DOHH2 (cell line): ENCODE data around the gene ZMIZ1.

ENCODE experiments used
- H3F3A ChIP-seq: fragments of 200-600 bp; sonication (generic), shearing (Covaris generic); 2 replicates; pipeline ENCODE4 v1.6.0; 2016; ENCODE audit warnings: antibody characterized with exemption, mild to moderate bottlenecking; ENCODE audit not compliant: control insufficient read depth, insufficient read depth
- H3K27ac ChIP-seq: fragments of 200-600 bp; sonication (generic); 2 replicates; pipeline ENCODE4 v1.5.1; 2014; ENCODE audit warnings: low read depth, mild to moderate bottlenecking, low read length, moderate library complexity
- H3K27me3 ChIP-seq: fragments of 200-600 bp; sonication (generic); 2 replicates; pipeline ENCODE4 v1.6.1; 2014; ENCODE audit warnings: mild to moderate bottlenecking, low read length, mixed read lengths; ENCODE audit not compliant: control insufficient read depth
- H3K36me3 ChIP-seq: fragments of 200-600 bp; sonication (generic); 2 replicates; pipeline ENCODE4 v1.6.1; 2014; ENCODE audit warnings: mild to moderate bottlenecking, low read length, moderate library complexity, mixed read lengths; ENCODE audit not compliant: control insufficient read depth
- H3K4me1 ChIP-seq: fragments of 200-600 bp; sonication (generic); 2 replicates; pipeline ENCODE4 v1.6.1; 2014; ENCODE audit warnings: mild to moderate bottlenecking, low read length, mixed read lengths; ENCODE audit not compliant: control insufficient read depth
- H3K4me2 ChIP-seq: fragments of 200-600 bp; sonication (generic); 2 replicates; pipeline ENCODE4 v1.6.0; 2014; ENCODE audit warnings: mild to moderate bottlenecking, low read length, moderate library complexity
- H3K4me3 ChIP-seq: fragments of 200-600 bp; sonication (generic); 2 replicates; pipeline ENCODE4 v1.5.1; 2014; ENCODE audit warnings: mild to moderate bottlenecking, low read length, mixed read lengths
- H3K79me2 ChIP-seq: fragments of 200-600 bp; sonication (generic); 2 replicates; pipeline ENCODE4 v1.6.1; 2014; ENCODE audit warnings: mild to moderate bottlenecking, low read length, mixed read lengths; ENCODE audit not compliant: control insufficient read depth
- H3K9me2 ChIP-seq: fragments of 200-600 bp; sonication (generic); replicated peaks from 2 replicates; pipeline ENCODE4 v1.6.1; 2014; ENCODE audit warnings: mild to moderate bottlenecking, low read length, mixed read lengths; ENCODE audit not compliant: control insufficient read depth
- H3K9me3 ChIP-seq: fragments of 200-600 bp; sonication (generic); 2 replicates; pipeline ENCODE4 v1.6.1; 2014; ENCODE audit warnings: antibody characterized with exemption, low read length, mixed read lengths; ENCODE audit not compliant: control insufficient read depth, insufficient read depth
- H4K20me1 ChIP-seq: fragments of 200-600 bp; sonication (generic); 2 replicates; pipeline ENCODE4 v1.6.0; 2014; ENCODE audit warnings: low read depth, mild to moderate bottlenecking, antibody characterized with exemption, low read length, moderate library complexity; ENCODE audit not compliant: control insufficient read depth, insufficient read depth
- EZH2phosphoT487 ChIP-seq: fragments of 200-600 bp; sonication (generic); IDR thresholded peaks from 2 replicates; pipeline ENCODE4 v1.6.1; 2017; ENCODE audit warnings: borderline replicate concordance, mild to moderate bottlenecking, antibody characterized with exemption, low read length, moderate library complexity, mixed read lengths
- TF ChIP-seq, protein P1 (sequence below): fragments of 200-600 bp; sonication (generic); IDR thresholded peaks from one replicate; pipeline ENCODE4 v1.5.1; 2014; ENCODE audit warnings: antibody characterized with exemption, mild to moderate bottlenecking, low read depth, low read length; ENCODE audit not compliant: poor library complexity, severe bottlenecking

The ZMIZ1 gene

DNA sequence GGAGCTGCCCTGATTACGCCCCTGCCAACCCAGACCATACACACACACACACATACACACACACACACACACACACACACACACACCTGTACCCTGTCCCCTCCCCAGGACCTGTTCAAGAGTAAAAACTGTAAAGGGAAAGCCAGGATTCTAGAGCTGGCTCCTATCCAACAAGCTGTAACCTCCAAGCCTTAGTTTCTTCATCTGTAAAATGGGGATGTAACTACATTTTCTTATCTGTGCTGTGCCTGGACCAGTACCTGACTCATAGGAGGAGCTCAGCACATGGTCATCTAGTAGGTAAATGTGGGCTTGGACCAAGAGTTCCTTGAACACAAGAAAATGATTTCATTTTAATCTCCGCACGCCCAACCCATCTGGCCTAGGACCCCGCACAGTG is 128.8 kb downstream of the ZMIZ1 start:
- TF ChIP-seq, protein P1, sequence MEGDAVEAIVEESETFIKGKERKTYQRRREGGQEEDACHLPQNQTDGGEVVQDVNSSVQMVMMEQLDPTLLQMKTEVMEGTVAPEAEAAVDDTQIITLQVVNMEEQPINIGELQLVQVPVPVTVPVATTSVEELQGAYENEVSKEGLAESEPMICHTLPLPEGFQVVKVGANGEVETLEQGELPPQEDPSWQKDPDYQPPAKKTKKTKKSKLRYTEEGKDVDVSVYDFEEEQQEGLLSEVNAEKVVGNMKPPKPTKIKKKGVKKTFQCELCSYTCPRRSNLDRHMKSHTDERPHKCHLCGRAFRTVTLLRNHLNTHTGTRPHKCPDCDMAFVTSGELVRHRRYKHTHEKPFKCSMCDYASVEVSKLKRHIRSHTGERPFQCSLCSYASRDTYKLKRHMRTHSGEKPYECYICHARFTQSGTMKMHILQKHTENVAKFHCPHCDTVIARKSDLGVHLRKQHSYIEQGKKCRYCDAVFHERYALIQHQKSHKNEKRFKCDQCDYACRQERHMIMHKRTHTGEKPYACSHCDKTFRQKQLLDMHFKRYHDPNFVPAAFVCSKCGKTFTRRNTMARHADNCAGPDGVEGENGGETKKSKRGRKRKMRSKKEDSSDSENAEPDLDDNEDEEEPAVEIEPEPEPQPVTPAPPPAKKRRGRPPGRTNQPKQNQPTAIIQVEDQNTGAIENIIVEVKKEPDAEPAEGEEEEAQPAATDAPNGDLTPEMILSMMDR: no peak
- no peak for TF ChIP-seq EZH2phosphoT487
- H3K27me3 ChIP-seq: peaks cover 24% of the 10 kb centered on the region
- H3K9me2 ChIP-seq: no peaks in the 10 kb centered on the region
- H3K4me2 ChIP-seq: no peak overlapping the region
- peaks cover 11% of the 10 kb centered on the region for H3K4me1 ChIP-seq
- no peaks in the 10 kb centered on the region for H3K36me3 ChIP-seq
- H3K27ac ChIP-seq: no peak overlapping the region
- no peak overlapping the region for H3K4me3 ChIP-seq
- H4K20me1 ChIP-seq: no peaks in the 10 kb centered on the region
- H3K9me3 ChIP-seq: no peaks in the 10 kb centered on the region
- H3K79me2 ChIP-seq: no peaks in the 10 kb centered on the region
- no peaks in the 10 kb centered on the region for H3F3A ChIP-seq

DNA sequence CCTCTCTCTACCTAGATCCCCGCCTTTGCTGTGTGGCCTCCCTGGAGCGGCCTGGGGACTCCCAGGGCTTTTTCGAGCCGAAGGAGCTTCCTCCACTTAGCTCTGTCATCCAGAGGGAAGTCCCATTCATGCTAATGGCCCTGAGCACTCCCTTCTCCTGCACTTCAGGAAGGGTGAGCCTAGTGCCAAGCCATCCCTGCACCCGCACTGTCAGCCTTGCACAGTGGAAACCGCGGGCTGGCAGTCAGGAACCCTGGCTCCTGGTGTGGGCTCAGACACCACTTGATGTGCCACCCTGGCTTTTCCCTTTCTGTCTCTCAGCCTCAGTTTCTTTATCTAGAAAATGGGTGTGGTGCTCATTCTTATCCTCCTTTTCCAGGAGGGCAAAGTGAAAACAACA is 131.6 kb downstream of the ZMIZ1 start:
- H4K20me1 ChIP-seq: no peaks in the 10 kb centered on the region
- no peak overlapping the region for H3K4me3 ChIP-seq
- no peaks in the 10 kb centered on the region for H3K9me3 ChIP-seq
- H3K27me3 ChIP-seq: no peaks in the 10 kb centered on the region
- no peaks in the 10 kb centered on the region for H3F3A ChIP-seq
- H3K27ac ChIP-seq: no peak overlapping the region
- H3K79me2 ChIP-seq: no peaks in the 10 kb centered on the region
- no peak for TF ChIP-seq EZH2phosphoT487
- TF ChIP-seq, protein P1: no peak
- H3K36me3 ChIP-seq: no peaks in the 10 kb centered on the region
- H3K9me2 ChIP-seq: no peaks in the 10 kb centered on the region
- H3K4me1 ChIP-seq: no peaks in the 10 kb centered on the region
- no peak overlapping the region for H3K4me2 ChIP-seq

DNA sequence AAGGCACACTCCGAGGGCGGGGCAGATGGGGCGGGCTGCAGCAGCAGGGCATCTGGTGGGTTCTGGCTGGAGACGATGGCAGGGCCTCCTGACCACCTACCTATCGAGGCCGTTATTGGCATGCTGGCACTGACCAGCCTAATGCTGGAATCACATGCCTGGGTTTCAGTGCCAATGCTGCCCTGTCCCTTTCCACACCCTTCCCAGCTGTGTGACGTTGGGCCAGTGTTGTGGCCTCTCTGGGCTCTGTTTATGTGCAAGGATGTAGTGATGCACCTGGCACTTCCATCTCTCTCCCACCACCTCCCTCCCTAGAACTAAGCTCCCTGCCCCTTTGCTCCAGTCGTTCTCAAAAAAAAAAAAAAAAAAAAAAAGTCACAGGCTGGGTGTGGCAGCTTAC is 132.9 kb downstream of the ZMIZ1 start:
- Histone ChIP-seq H3K4me3 (no peak overlapping the region), H3K9me2 (no peaks in the 10 kb centered on the region), H3F3A (no peaks in the 10 kb centered on the region), H3K27ac (no peak overlapping the region), H3K79me2 (no peaks in the 10 kb centered on the region), H3K4me2 (no peak overlapping the region), H3K4me1 (peaks cover 7% of the 10 kb centered on the region; the same call in 1 of the 2 replicates), H3K36me3 (no peaks in the 10 kb centered on the region), H3K27me3 (no peaks in the 10 kb centered on the region), H3K9me3 (no peaks in the 10 kb centered on the region), H4K20me1 (no peaks in the 10 kb centered on the region)
- no peak for TF ChIP-seq EZH2phosphoT487
- TF ChIP-seq, protein P1: no peak
